ENCODE measurements around the gene NLRP14.

The NLRP14 gene, protein sequence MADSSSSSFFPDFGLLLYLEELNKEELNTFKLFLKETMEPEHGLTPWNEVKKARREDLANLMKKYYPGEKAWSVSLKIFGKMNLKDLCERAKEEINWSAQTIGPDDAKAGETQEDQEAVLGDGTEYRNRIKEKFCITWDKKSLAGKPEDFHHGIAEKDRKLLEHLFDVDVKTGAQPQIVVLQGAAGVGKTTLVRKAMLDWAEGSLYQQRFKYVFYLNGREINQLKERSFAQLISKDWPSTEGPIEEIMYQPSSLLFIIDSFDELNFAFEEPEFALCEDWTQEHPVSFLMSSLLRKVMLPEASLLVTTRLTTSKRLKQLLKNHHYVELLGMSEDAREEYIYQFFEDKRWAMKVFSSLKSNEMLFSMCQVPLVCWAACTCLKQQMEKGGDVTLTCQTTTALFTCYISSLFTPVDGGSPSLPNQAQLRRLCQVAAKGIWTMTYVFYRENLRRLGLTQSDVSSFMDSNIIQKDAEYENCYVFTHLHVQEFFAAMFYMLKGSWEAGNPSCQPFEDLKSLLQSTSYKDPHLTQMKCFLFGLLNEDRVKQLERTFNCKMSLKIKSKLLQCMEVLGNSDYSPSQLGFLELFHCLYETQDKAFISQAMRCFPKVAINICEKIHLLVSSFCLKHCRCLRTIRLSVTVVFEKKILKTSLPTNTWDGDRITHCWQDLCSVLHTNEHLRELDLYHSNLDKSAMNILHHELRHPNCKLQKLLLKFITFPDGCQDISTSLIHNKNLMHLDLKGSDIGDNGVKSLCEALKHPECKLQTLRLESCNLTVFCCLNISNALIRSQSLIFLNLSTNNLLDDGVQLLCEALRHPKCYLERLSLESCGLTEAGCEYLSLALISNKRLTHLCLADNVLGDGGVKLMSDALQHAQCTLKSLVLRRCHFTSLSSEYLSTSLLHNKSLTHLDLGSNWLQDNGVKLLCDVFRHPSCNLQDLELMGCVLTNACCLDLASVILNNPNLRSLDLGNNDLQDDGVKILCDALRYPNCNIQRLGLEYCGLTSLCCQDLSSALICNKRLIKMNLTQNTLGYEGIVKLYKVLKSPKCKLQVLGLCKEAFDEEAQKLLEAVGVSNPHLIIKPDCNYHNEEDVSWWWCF

DNA sequence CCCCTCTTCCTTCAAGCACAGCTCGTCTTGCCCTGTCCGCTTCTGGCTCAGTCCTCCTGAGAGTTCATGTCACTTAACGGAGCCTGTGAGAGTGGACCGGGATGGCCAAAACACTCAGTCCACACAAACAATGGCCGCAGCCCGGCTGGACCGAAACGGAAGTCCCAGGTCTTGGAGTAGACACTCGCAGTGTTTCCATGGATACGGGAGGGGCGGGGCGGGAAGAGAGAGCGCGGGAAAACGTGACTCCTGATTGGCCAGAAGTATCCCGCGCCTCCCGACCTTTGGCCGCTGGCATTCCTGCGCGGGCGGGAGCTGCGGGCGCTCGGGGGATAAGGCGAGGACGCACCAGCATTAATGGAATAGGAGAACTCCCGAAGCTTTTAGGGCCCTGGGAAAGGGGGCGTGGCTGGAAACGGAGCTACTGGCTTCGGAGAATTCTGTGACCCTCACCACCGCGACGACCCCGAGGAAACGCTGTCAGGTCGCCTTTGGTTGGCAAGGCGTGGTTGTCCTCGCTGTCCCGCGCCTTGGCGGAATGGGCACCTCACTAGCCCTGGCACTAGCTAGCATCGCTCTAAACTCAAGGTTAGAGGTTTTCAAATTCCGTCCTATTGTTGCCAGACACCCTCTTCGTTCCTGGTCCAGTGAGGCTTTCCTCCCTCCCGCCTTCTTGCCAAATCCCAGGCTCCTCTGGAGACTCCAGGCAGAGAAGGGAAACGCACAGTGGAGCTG, at the start of gene NLRP14, which contains the start of gene ZNF214:
TSS of gene NLRP14 (plus strand) at position 297 of the 735 bp plus-strand sequence. CDS start 18,108 bp downstream, outside the sequence.
TSS of gene ZNF214 (minus strand) at position 164 of the 735 bp plus-strand sequence. CDS start 17,511 bp downstream, outside the sequence.
- Histone ChIP-seq H3K27ac (ENCODE audit: low read length) (peak within 1 kb of the TSS; percentile 77), H3K9me3 (ENCODE audit: control insufficient read depth in 1 of 2, low read length in 2 of 2) (no peaks in the 10 kb centered on the region), H3K4me1 (ENCODE audit: control insufficient read depth in 1 of 2, insufficient read depth in 2 of 2, low read length in 2 of 2) (peaks cover 0 to 8% of the 10 kb centered on the region in 2 donors), H3K36me3 (ENCODE audit: control insufficient read depth in 1 of 2, insufficient read depth in 2 of 2, low read length in 2 of 2) (no peaks in the 10 kb centered on the region), H3K4me3 (ENCODE audit: low read depth in 1 of 2, low read length in 2 of 2) (peak within 1 kb of the TSS; percentile 82 to 95), H3K27me3 (ENCODE audit: low read depth, low read length) (no peaks in the 10 kb centered on the region)

DNA sequence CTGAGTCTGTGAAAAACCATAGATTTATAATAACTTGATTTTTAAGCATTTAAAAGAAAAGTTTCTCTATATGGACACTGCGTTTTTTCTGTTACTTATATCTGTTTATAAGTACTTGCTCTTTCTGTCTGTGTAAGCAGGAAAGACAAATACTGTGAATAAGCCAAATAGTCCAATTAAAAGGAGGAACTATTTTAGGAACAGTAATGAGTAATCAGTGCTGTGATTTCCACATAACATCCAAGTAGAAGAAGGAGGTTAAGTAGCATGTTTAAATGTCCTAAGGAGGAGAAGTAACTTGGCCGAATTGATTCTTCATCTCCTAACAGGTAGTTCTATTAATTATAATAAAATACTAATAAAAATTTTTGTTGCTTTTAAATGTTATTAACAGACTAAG, 40.9 kb upstream of the NLRP14 start:
- Histone ChIP-seq H3K9me3 (ENCODE audit: control insufficient read depth in 1 of 2, low read length in 2 of 2) (no peaks in the 10 kb centered on the region), H3K4me3 (ENCODE audit: low read depth in 1 of 2, low read length in 2 of 2) (no peak overlapping the region), H3K4me1 (ENCODE audit: control insufficient read depth in 1 of 2, insufficient read depth in 2 of 2, low read length in 2 of 2) (no peaks in the 10 kb centered on the region), H3K36me3 (ENCODE audit: control insufficient read depth in 1 of 2, insufficient read depth in 2 of 2, low read length in 2 of 2) (no peaks in the 10 kb centered on the region), H3K27me3 (ENCODE audit: low read depth, low read length) (no peaks in the 10 kb centered on the region), H3K27ac (ENCODE audit: low read length) (no peak overlapping the region)

DNA sequence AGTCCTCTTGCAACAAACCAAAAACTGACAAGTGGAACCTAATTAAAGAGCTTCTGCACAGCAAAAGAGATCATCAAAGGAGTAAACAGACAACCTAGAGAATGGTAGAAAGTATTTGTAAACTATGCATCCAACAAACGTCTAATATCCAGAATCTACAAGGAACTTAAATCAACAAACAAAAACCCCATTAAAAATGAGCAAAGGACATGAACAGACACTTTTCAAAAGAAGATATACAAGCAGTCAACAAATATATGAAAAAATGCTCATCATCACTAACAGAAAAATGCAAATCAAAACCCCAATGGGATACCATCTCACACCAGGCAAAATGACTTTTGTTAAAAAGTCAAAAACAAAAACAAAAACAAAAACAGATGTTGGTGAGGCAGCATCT, 33.8 kb upstream of the NLRP14 start:
- H3K36me3 ChIP-seq (ENCODE audit: control insufficient read depth in 1 of 2, insufficient read depth in 2 of 2, low read length in 2 of 2) = no peaks in the 10 kb centered on the region
- H3K4me1 ChIP-seq (ENCODE audit: control insufficient read depth in 1 of 2, insufficient read depth in 2 of 2, low read length in 2 of 2) = no peaks in the 10 kb centered on the region
- H3K9me3 ChIP-seq (ENCODE audit: control insufficient read depth in 1 of 2, low read length in 2 of 2) = no peaks in the 10 kb centered on the region
- H3K27ac ChIP-seq (ENCODE audit: low read length) = no peak overlapping the region
- H3K4me3 ChIP-seq (ENCODE audit: low read depth in 1 of 2, low read length in 2 of 2) = no peak overlapping the region
- no peaks in the 10 kb centered on the region for H3K27me3 ChIP-seq (ENCODE audit: low read depth, low read length)

DNA sequence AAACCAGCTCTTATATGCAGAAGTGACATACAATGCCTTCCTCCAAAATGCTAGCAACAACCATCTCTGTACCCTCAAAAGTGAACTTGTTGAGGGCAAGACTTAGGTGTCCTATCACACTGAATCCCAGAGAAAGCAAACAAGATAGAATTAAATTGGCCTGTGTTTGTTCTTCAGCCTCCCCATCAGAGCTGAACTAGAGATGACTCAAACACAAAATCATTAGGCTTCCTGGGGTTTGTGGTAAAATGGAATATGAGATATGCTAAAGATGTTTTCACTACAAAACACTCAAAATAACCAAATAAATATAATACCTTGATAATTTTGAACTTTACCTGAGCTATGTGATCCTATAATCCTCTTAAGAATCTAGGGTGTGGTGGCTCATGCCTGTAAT, 31.8 kb upstream of the NLRP14 start:
- no peak overlapping the region for H3K27ac ChIP-seq (ENCODE audit: low read length)
- H3K4me3 ChIP-seq (ENCODE audit: low read depth in 1 of 2, low read length in 2 of 2) = no peak overlapping the region
- H3K4me1 ChIP-seq (ENCODE audit: control insufficient read depth in 1 of 2, insufficient read depth in 2 of 2, low read length in 2 of 2) = no peaks in the 10 kb centered on the region
- no peaks in the 10 kb centered on the region for H3K27me3 ChIP-seq (ENCODE audit: low read depth, low read length)
- H3K9me3 ChIP-seq (ENCODE audit: control insufficient read depth in 1 of 2, low read length in 2 of 2) = no peaks in the 10 kb centered on the region
- H3K36me3 ChIP-seq (ENCODE audit: control insufficient read depth in 1 of 2, insufficient read depth in 2 of 2, low read length in 2 of 2) = no peaks in the 10 kb centered on the region

DNA sequence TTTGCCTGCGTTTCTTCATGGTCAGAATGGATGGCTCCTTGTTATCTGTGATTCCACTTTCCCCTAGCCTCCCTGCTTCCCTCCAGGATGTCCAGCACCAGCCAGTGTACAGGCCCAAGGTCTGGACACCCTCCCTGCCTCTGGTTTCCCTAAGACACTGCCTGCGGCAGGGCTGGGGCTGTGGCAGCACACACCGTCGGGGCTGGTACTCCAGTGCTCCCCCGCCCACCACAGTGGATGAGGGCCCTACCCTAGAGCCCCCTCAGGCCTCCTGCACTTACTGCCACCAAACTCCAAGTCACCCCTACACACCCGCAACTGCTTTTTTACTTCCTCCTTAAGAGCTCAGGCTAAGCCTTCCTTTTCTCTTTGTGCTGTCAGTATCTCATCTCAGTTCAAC, 29.1 kb upstream of the NLRP14 start:
- H3K36me3 ChIP-seq (ENCODE audit: control insufficient read depth in 1 of 2, insufficient read depth in 2 of 2, low read length in 2 of 2) = no peaks in the 10 kb centered on the region
- no peak overlapping the region for H3K27ac ChIP-seq (ENCODE audit: low read length)
- no peak overlapping the region for H3K4me3 ChIP-seq (ENCODE audit: low read depth in 1 of 2, low read length in 2 of 2)
- no peaks in the 10 kb centered on the region for H3K9me3 ChIP-seq (ENCODE audit: control insufficient read depth in 1 of 2, low read length in 2 of 2)
- no peaks in the 10 kb centered on the region for H3K4me1 ChIP-seq (ENCODE audit: control insufficient read depth in 1 of 2, insufficient read depth in 2 of 2, low read length in 2 of 2)
- H3K27me3 ChIP-seq (ENCODE audit: low read depth, low read length) = no peaks in the 10 kb centered on the region

DNA sequence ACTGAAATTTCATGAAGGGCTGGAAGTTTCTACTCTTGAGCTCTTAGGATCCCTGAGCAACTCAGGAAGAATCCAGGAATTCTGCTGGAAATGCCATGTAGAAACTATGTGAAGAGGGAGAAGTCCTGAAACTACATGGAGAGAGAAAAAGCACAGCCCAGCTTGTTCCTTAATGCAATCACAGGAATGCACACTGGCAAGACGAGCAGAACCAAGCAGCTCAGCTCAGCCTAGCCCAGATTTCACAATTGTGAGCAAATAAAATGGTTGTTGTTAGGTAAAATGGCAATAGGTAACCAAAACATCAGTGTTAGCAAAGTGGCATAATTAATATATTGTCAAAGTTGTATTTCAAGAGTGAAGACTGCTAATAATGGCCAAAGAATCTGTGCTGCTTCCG, 28.3 kb upstream of the NLRP14 start:
- H3K27me3 ChIP-seq (ENCODE audit: low read depth, low read length) = no peaks in the 10 kb centered on the region
- H3K4me1 ChIP-seq (ENCODE audit: control insufficient read depth in 1 of 2, insufficient read depth in 2 of 2, low read length in 2 of 2) = no peaks in the 10 kb centered on the region
- no peaks in the 10 kb centered on the region for H3K36me3 ChIP-seq (ENCODE audit: control insufficient read depth in 1 of 2, insufficient read depth in 2 of 2, low read length in 2 of 2)
- H3K4me3 ChIP-seq (ENCODE audit: low read depth in 1 of 2, low read length in 2 of 2) = no peak overlapping the region
- H3K9me3 ChIP-seq (ENCODE audit: control insufficient read depth in 1 of 2, low read length in 2 of 2) = no peaks in the 10 kb centered on the region
- no peak overlapping the region for H3K27ac ChIP-seq (ENCODE audit: low read length)

DNA sequence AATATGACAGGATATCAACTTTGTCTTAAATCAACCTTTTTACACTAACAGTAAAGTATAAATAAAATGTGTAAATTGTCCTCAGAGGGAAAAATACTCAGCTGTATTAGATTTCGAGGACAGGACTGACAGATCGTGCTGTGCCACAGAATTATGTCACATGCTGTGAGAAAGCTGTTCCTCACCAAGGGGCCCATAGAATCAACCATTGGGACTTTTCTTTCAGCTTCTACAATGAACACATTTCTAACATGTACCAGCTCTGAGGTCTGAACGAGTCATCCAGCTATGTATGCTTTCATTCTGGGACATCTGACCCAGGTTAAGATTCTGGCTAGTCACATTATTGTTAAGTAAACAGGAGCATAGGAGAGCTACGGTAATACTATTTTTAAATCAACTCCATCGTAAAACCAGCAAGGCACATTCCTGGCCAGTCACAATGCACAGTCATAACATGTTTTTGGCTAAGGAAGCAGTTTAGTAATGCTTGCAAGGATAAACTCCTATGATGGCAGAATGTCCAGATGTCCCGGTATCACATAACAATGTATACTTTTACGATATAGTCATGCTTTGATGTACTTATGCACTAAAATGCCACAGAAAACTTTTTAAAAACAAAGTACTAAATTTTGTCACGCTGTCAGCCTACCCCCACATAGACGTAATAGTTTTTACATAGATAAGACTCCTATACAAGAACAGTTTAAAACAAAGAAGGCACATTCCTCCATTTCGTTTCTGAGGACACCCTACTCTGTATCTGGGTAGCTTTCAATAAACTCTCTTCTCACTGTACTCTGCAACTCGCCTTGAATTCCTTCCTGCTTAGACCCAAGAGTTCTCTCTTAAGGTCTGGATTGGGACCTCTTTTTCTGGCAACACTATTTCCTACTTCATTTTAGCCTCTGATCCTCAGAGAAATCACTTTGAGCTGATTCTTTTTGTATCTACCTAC, 27.5 kb upstream of the NLRP14 start:
- Histone ChIP-seq H3K4me3 (ENCODE audit: low read depth in 1 of 2, low read length in 2 of 2) (no peak overlapping the region), H3K27ac (ENCODE audit: low read length) (no peak overlapping the region)

DNA sequence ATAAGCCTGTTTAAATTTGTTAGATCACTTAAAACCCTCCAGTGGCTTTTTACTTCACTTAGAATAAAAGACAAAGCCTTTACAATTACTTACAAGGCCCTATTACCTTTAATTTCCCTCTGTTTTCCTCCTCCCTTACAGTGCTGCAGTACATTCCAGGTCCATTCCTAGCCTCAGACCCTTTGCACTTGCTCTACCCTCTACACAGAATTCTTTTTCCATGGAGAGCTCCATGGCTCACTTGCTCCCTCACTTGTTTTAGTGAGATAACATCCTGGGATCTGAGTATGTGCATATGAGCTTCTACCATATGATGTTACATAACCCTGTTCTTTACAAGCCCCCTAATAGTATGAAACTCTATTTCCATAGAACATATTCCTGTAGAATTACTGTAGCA, 24.6 kb upstream of the NLRP14 start:
- Histone ChIP-seq H3K9me3 (ENCODE audit: control insufficient read depth in 1 of 2, low read length in 2 of 2) (no peaks in the 10 kb centered on the region), H3K27ac (ENCODE audit: low read length) (no peak overlapping the region), H3K4me3 (ENCODE audit: low read depth in 1 of 2, low read length in 2 of 2) (no peak overlapping the region), H3K4me1 (ENCODE audit: control insufficient read depth in 1 of 2, insufficient read depth in 2 of 2, low read length in 2 of 2) (no peaks in the 10 kb centered on the region), H3K36me3 (ENCODE audit: control insufficient read depth in 1 of 2, insufficient read depth in 2 of 2, low read length in 2 of 2) (peaks cover 0 to 10% of the 10 kb centered on the region in 2 donors), H3K27me3 (ENCODE audit: low read depth, low read length) (no peaks in the 10 kb centered on the region)

More for the DNA sequence above, 27.5 kb upstream of the NLRP14 start:
- Histone ChIP-seq H3K36me3 (ENCODE audit: control insufficient read depth in 1 of 2, insufficient read depth in 2 of 2, low read length in 2 of 2) (no peaks in the 10 kb centered on the region), H3K4me1 (ENCODE audit: control insufficient read depth in 1 of 2, insufficient read depth in 2 of 2, low read length in 2 of 2) (no peaks in the 10 kb centered on the region), H3K27me3 (ENCODE audit: low read depth, low read length) (no peaks in the 10 kb centered on the region), H3K9me3 (ENCODE audit: control insufficient read depth in 1 of 2, low read length in 2 of 2) (no peaks in the 10 kb centered on the region)

DNA sequence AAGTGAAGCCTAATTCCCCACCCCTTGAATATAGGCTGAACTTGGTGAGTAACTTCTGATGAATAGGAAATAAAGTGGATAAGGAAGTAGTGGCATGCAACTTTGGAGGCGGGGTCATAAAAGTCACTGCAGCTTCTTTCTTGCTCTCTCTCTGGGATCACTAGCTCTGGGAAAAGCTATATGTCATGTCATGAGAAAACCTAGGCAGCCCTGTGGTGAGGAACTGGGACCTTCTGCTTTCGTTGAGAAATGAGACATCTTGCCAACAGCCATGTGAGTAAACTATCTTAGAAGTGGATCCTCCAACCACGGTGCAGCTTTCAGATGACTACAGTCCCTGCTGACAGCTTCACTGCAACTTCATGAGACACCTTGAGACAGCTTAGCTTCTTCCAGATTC, 15.8 kb upstream of the NLRP14 start:
- H3K27ac ChIP-seq (ENCODE audit: low read length) = no peak overlapping the region
- no peaks in the 10 kb centered on the region for H3K27me3 ChIP-seq (ENCODE audit: low read depth, low read length)
- no peaks in the 10 kb centered on the region for H3K4me1 ChIP-seq (ENCODE audit: control insufficient read depth in 1 of 2, insufficient read depth in 2 of 2, low read length in 2 of 2)
- no peak overlapping the region for H3K4me3 ChIP-seq (ENCODE audit: low read depth in 1 of 2, low read length in 2 of 2)
- no peaks in the 10 kb centered on the region for H3K9me3 ChIP-seq (ENCODE audit: control insufficient read depth in 1 of 2, low read length in 2 of 2)
- peaks cover 0 to 23% of the 10 kb centered on the region in 2 donors for H3K36me3 ChIP-seq (ENCODE audit: control insufficient read depth in 1 of 2, insufficient read depth in 2 of 2, low read length in 2 of 2)

DNA sequence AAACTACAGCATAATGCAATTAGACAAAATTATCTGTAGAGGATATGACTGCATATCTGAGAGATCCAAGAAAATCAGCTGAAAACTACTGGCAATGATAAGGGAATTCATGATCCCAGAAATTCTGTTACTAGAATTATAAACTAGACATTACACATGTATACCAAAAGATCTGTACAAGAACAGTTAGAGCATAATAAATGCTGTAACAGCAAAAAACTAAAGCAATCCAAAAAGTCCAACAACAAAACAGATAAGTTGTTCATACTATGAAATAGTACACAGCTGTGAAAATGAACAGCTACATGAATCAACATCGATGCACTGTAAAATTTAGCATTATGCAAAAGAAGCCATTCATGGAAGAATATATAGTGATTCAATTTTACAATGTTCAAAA, 6.2 kb upstream of the NLRP14 start:
- Histone ChIP-seq H3K27ac (ENCODE audit: low read length) (no peak overlapping the region), H3K4me1 (ENCODE audit: control insufficient read depth in 1 of 2, insufficient read depth in 2 of 2, low read length in 2 of 2) (no peaks in the 10 kb centered on the region), H3K27me3 (ENCODE audit: low read depth, low read length) (no peaks in the 10 kb centered on the region), H3K4me3 (ENCODE audit: low read depth in 1 of 2, low read length in 2 of 2) (no peak overlapping the region), H3K36me3 (ENCODE audit: control insufficient read depth in 1 of 2, insufficient read depth in 2 of 2, low read length in 2 of 2) (no peaks in the 10 kb centered on the region), H3K9me3 (ENCODE audit: control insufficient read depth in 1 of 2, low read length in 2 of 2) (no peaks in the 10 kb centered on the region)
